Liver (tissue), 9 donors: ENCODE measurements around the gene TSPYL2. TPM values are rescaled to one million over a fixed set of nuclear protein-coding genes. Genes with fewer than 3 reads are reported as not detected.
A peak's percentile ranks its signal among the peaks of the same experiment; 100 is the strongest.

Experiments used
- DNase-seq: peaks from one replicate; pipeline ENCODE4 v3.0.0-alpha.2; 2017; ENCODE audit warnings: low spot score
- H3K27ac ChIP-seq, 2 donors: one replicate each; pipeline ENCODE4 v1.7.0; 2013; ENCODE audit warnings: inconsistent platforms in 2 of 2, low read length in 2 of 2, control low read depth in 1 of 2, low read depth in 1 of 2, mild to moderate bottlenecking in 1 of 2
- H3K27me3 ChIP-seq, 4 donors: one replicate each; pipeline versions ENCODE4 v1.6.1 to v1.7.0; 2013; ENCODE audit warnings: low read length in 3 of 4, inconsistent platforms in 1 of 4, mild to moderate bottlenecking in 1 of 4, moderate library complexity in 1 of 4; ENCODE audit not compliant: control insufficient read depth in 4 of 4, insufficient read depth in 4 of 4
- H3K36me3 ChIP-seq, 4 donors: one replicate each; pipeline versions ENCODE4 v1.6.1 to v1.7.0; 2013; ENCODE audit warnings: low read length in 3 of 4, mild to moderate bottlenecking in 3 of 4, low read depth in 1 of 4, moderate library complexity in 1 of 4; ENCODE audit not compliant: control insufficient read depth in 4 of 4, insufficient read depth in 3 of 4
- H3K4me1 ChIP-seq, 4 donors: one replicate each; pipeline versions ENCODE4 v1.6.1 to v1.7.0; 2013; ENCODE audit warnings: low read length in 3 of 4, mild to moderate bottlenecking in 3 of 4, moderate library complexity in 1 of 4; ENCODE audit not compliant: control insufficient read depth in 4 of 4, insufficient read depth in 4 of 4
- H3K4me3 ChIP-seq, 3 donors: one replicate each; pipeline versions ENCODE4 v1.6.1 to v1.7.0; 2013; ENCODE audit warnings: low read length in 3 of 3, control low read depth in 1 of 3, low read depth in 1 of 3, mild to moderate bottlenecking in 1 of 3
- H3K9ac ChIP-seq, 2 donors: one replicate each; pipeline ENCODE4 v1.7.0; 2013; ENCODE audit warnings: low read length in 2 of 2, mild to moderate bottlenecking in 2 of 2, moderate library complexity in 2 of 2, control low read depth in 1 of 2, low read depth in 1 of 2
- H3K9me3 ChIP-seq, 4 donors: one replicate each; pipeline versions ENCODE4 v1.6.1 to v1.7.0; 2013; ENCODE audit warnings: low read length in 3 of 4; ENCODE audit not compliant: control insufficient read depth in 4 of 4
- EGR1 ChIP-seq, 2 donors: IDR thresholded peaks; 2 replicates each; pipeline ENCODE4 v1.6.1; 2016 to 2018; ENCODE audit warnings: antibody characterized with exemption in 2 of 2, low read depth in 2 of 2
- FOXA1 ChIP-seq: IDR thresholded peaks from 2 replicates; pipeline ENCODE4 v1.6.1; 2016; ENCODE audit warnings: antibody characterized with exemption
- FOXA2 ChIP-seq: IDR thresholded peaks from 2 replicates; pipeline ENCODE4 v1.6.1; 2016; ENCODE audit warnings: antibody characterized with exemption
- GABPA ChIP-seq, 2 donors: IDR thresholded peaks in 1 of 2; conservative IDR thresholded peaks in 1 of 2; 2 replicates each; pipeline ENCODE4 v1.6.1; 2016; ENCODE audit warnings: antibody characterized with exemption in 2 of 2, mild to moderate bottlenecking in 1 of 2, moderate library complexity in 1 of 2
- HNF4A ChIP-seq, 2 donors: conservative IDR thresholded peaks; 2 replicates each; pipeline ENCODE4 v1.6.1; 2016; ENCODE audit warnings: antibody characterized with exemption in 2 of 2, mild to moderate bottlenecking in 2 of 2
- HNF4G ChIP-seq: IDR thresholded peaks from 2 replicates; pipeline ENCODE4 v1.6.1; 2016; ENCODE audit warnings: antibody characterized with exemption
- JUND ChIP-seq, 2 donors: IDR thresholded peaks; 2 replicates each; pipeline ENCODE4 v1.6.1; 2016; ENCODE audit warnings: antibody characterized with exemption in 2 of 2
- NR2F2 ChIP-seq: IDR thresholded peaks from 2 replicates; pipeline ENCODE4 v1.6.1; 2016; ENCODE audit warnings: antibody characterized with exemption
- RAD21 ChIP-seq, 2 donors: IDR thresholded peaks; 2 replicates each; pipeline ENCODE4 v1.6.1; 2016; ENCODE audit warnings: antibody characterized with exemption in 2 of 2, mild to moderate bottlenecking in 2 of 2
- RXRA ChIP-seq, 2 donors: IDR thresholded peaks; 2 replicates each; pipeline ENCODE4 v1.6.1; 2017 to 2018; ENCODE audit warnings: antibody characterized with exemption in 2 of 2, mild to moderate bottlenecking in 1 of 2
- SP1 ChIP-seq: IDR thresholded peaks from 2 replicates; pipeline ENCODE4 v1.6.1; 2018; ENCODE audit warnings: antibody characterized with exemption, mild to moderate bottlenecking
- TAF1 ChIP-seq: conservative IDR thresholded peaks from 2 replicates; pipeline ENCODE4 v1.6.1; 2016; ENCODE audit warnings: antibody characterized with exemption, mild to moderate bottlenecking
- YY1 ChIP-seq: IDR thresholded peaks from 2 replicates; pipeline ENCODE4 v1.6.1; 2016; ENCODE audit warnings: antibody characterized with exemption, mild to moderate bottlenecking
- WGBS: extraction: QIAGEN DNeasy Blood & Tissue Kit; methylation state at CpG from one replicate; pipeline ENCODE4 v1.1.7; 2013; 5-methylcytosine and 5-hydroxymethylcytosine counted together
- polyA plus RNA-seq, 2 donors: library from polyadenylated mRNA; stranded (reverse) in 1 of 2; unstranded in 1 of 2; fragments of 200-250 nt in 1 of 2; fragments of >200 nt in 1 of 2; fragmentation: Nextera tagmentation in 1 of 2; extraction: Ambion mirVana in 1 of 2; gene quantifications; one replicate each; pipeline versions ENCODE4 v1.2.1 to v1.2.3, GENCODE V29; 2013 to 2015
- total RNA-seq, 2 donors: library from RNA; depleted of rRNA; stranded (reverse); fragments of >200 nt; gene quantifications; one replicate each; pipeline ENCODE4 v1.2.3, GENCODE V29; 2014
- TF ChIP-seq, protein P1 (sequence below): IDR thresholded peaks from 2 replicates; pipeline ENCODE4 v1.6.1; 2016; ENCODE audit warnings: antibody characterized with exemption
- TF ChIP-seq, protein P2 (sequence below): IDR thresholded peaks from 2 replicates; pipeline ENCODE4 v1.6.1; 2016; ENCODE audit warnings: antibody characterized with exemption, mild to moderate bottlenecking
- TF ChIP-seq, protein P3 (sequence below): fragments of 150-350 bp; IDR thresholded peaks from 2 replicates; pipeline ENCODE4 v1.5.1; 2017; ENCODE audit warnings: improper control_type of control experiment, low read depth, low read length; ENCODE audit not compliant: missing input control
- TF ChIP-seq, protein P4 (sequence below): IDR thresholded peaks from 2 replicates; pipeline ENCODE4 v1.6.1; 2016; ENCODE audit warnings: antibody characterized with exemption
- TF ChIP-seq, protein P5 (sequence below): IDR thresholded peaks from 2 replicates; pipeline ENCODE4 v1.6.1; 2016; ENCODE audit warnings: antibody characterized with exemption
- donor health status: healthy.
- donor health status: healthy.
- donor health status: healthy.
- donor health status: healthy.
- donor health status: healthy.

The TSPYL2 gene
- total and polyA plus RNA-seq, 4 donors, result 2.5 to 8.0 (median 4.8) TPM

DNA sequence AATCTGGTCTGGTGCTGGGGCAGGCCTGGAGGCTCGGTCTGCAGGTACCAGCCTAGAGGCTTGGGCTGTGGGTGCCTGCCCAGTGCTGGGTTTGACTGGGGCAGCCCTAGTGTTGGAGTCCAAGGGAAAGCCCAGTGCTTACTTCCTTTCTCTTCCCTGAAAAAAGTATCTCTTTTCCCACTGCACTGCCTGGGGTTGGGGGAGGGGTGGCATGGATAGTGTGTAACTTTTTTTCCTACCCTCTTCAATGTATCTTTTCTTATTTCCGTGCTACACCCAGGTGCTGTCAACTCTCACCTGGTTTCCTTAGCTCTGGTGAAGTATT lies 33.3 kb downstream of the TSPYL2 start (continued):
- TF ChIP-seq NR2F2, result no peak

DNA sequence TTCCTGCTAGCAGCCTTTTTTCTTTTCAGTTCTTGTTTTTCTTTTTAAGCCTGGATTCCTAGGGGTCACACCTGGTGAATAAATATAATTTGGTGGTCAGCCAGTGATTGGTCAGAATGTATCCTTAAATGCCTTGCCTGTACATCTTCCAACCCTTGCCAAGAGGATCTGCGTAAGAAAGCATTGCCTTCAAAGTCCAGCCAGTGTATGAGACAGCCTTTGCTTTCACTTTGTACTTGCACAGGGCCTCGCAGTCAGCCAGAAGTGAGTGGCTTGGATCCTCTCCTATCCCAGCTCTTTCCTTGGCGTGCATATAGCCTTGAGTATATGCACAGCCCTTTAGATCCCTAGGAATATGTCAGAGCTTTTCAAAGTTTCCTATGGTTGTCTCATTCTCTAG lies 33.9 kb downstream of the TSPYL2 start:
- Histone ChIP-seq H3K4me1 (no peaks in the 10 kb centered on the region), H3K9me3 (no peaks in the 10 kb centered on the region), H3K4me3 (no peak overlapping the region), H3K27ac (peak overlapping the region in 1 of 2 donors; percentile 12), H3K27me3 (no peaks in the 10 kb centered on the region), H3K9ac (no peak overlapping the region), H3K36me3 (no peaks in the 10 kb centered on the region)
- no peak for DNase-seq
- WGBS, result 73% methylated on average over 3 of the region's 3 CpGs
- TF ChIP-seq, protein P1, sequence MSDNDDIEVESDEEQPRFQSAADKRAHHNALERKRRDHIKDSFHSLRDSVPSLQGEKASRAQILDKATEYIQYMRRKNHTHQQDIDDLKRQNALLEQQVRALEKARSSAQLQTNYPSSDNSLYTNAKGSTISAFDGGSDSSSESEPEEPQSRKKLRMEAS, result no peak
- TF ChIP-seq, protein P2, sequence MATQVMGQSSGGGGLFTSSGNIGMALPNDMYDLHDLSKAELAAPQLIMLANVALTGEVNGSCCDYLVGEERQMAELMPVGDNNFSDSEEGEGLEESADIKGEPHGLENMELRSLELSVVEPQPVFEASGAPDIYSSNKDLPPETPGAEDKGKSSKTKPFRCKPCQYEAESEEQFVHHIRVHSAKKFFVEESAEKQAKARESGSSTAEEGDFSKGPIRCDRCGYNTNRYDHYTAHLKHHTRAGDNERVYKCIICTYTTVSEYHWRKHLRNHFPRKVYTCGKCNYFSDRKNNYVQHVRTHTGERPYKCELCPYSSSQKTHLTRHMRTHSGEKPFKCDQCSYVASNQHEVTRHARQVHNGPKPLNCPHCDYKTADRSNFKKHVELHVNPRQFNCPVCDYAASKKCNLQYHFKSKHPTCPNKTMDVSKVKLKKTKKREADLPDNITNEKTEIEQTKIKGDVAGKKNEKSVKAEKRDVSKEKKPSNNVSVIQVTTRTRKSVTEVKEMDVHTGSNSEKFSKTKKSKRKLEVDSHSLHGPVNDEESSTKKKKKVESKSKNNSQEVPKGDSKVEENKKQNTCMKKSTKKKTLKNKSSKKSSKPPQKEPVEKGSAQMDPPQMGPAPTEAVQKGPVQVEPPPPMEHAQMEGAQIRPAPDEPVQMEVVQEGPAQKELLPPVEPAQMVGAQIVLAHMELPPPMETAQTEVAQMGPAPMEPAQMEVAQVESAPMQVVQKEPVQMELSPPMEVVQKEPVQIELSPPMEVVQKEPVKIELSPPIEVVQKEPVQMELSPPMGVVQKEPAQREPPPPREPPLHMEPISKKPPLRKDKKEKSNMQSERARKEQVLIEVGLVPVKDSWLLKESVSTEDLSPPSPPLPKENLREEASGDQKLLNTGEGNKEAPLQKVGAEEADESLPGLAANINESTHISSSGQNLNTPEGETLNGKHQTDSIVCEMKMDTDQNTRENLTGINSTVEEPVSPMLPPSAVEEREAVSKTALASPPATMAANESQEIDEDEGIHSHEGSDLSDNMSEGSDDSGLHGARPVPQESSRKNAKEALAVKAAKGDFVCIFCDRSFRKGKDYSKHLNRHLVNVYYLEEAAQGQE, result no peak
- no peak for TF ChIP-seq HNF4G
- TF ChIP-seq JUND (IDR thresholded peaks at IDR 0.05), result no peak
- TF ChIP-seq FOXA1, result no peak
- TF ChIP-seq RAD21 (IDR thresholded peaks at IDR 0.05), result no peak
- no peak for TF ChIP-seq EGR1 (IDR thresholded peaks at IDR 0.05; ENCODE audit: low read depth in 2 of 2)
- TF ChIP-seq, protein P3, sequence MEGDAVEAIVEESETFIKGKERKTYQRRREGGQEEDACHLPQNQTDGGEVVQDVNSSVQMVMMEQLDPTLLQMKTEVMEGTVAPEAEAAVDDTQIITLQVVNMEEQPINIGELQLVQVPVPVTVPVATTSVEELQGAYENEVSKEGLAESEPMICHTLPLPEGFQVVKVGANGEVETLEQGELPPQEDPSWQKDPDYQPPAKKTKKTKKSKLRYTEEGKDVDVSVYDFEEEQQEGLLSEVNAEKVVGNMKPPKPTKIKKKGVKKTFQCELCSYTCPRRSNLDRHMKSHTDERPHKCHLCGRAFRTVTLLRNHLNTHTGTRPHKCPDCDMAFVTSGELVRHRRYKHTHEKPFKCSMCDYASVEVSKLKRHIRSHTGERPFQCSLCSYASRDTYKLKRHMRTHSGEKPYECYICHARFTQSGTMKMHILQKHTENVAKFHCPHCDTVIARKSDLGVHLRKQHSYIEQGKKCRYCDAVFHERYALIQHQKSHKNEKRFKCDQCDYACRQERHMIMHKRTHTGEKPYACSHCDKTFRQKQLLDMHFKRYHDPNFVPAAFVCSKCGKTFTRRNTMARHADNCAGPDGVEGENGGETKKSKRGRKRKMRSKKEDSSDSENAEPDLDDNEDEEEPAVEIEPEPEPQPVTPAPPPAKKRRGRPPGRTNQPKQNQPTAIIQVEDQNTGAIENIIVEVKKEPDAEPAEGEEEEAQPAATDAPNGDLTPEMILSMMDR, result no peak
- no peak for TF ChIP-seq FOXA2
- no peak for TF ChIP-seq TAF1
- TF ChIP-seq, protein P4, sequence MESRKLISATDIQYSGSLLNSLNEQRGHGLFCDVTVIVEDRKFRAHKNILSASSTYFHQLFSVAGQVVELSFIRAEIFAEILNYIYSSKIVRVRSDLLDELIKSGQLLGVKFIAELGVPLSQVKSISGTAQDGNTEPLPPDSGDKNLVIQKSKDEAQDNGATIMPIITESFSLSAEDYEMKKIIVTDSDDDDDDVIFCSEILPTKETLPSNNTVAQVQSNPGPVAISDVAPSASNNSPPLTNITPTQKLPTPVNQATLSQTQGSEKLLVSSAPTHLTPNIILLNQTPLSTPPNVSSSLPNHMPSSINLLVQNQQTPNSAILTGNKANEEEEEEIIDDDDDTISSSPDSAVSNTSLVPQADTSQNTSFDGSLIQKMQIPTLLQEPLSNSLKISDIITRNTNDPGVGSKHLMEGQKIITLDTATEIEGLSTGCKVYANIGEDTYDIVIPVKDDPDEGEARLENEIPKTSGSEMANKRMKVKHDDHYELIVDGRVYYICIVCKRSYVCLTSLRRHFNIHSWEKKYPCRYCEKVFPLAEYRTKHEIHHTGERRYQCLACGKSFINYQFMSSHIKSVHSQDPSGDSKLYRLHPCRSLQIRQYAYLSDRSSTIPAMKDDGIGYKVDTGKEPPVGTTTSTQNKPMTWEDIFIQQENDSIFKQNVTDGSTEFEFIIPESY, result no peak
- no peak for TF ChIP-seq RXRA (IDR thresholded peaks at IDR 0.05)
- TF ChIP-seq YY1, result no peak
- TF ChIP-seq NR2F2, result no peak
- TF ChIP-seq, protein P5, sequence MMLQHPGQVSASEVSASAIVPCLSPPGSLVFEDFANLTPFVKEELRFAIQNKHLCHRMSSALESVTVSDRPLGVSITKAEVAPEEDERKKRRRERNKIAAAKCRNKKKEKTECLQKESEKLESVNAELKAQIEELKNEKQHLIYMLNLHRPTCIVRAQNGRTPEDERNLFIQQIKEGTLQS, result no peak
- TF ChIP-seq GABPA (IDR thresholded peaks at IDR 0.05 in 1 of 2, conservative IDR thresholded peaks at IDR 0.05 in 1 of 2), result no peak
- no peak for TF ChIP-seq HNF4A (conservative IDR thresholded peaks at IDR 0.05)
- no peak for TF ChIP-seq SP1
